HG02678 (cell line): Measurements from ENCODE around the gene FOXJ2.
A peak's percentile ranks its signal among the peaks of the same experiment; 100 is the strongest.
"Not testable (repeated sequence)": the region's sequence is repeated elsewhere in the genome, so short reads cannot be mapped to it uniquely, and the experiment has no call there.

Experiments
- ATAC-seq: cut with Tn5 transposase; IDR thresholded peaks from one replicate; pipeline ENCODE4 v1.9.1; 2021; ENCODE audit warnings: mild to moderate bottlenecking, moderate library complexity; ENCODE audit not compliant: unreplicated experiment

The FOXJ2 gene

DNA sequence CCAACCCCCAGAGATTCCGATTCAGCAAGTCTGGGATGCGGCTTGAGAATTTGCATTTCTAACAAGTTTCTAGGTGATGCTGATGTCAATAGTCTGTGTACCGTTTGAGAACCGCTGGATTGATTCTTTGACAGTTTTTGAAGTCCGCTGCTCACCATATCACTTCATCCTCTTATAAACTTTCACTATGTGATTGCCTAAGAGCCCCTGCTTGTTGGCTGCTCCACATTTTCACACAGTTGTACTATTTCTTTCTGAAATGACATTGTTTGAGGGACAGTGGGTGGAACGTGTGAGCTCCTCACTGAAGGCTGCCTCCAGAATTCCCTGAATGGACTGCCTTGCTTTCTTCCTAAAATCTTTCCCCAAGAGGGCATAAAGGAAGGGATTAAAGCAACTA, 26.0 kb downstream of the FOXJ2 start:
- ATAC-seq: no peak

DNA sequence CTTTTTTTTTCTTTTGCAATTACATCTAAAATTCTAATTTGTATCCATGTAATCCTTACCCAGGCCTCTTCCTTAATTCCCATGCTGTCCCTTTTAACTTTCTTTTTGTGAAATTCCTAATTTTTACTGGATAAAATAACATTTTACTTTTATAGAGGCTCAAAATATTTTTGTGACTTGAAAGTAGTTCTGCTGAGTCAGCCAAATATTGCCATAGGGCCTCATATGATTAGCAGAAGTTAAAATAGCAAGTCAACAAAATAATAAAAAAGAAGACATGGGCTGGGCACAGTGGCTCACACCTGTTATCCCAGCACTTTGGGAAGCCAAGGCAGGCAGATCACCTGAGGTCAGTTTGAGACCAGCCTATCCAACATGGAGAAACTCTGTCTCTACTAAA, 31.6 kb downstream of the FOXJ2 start:
- no peak for ATAC-seq

DNA sequence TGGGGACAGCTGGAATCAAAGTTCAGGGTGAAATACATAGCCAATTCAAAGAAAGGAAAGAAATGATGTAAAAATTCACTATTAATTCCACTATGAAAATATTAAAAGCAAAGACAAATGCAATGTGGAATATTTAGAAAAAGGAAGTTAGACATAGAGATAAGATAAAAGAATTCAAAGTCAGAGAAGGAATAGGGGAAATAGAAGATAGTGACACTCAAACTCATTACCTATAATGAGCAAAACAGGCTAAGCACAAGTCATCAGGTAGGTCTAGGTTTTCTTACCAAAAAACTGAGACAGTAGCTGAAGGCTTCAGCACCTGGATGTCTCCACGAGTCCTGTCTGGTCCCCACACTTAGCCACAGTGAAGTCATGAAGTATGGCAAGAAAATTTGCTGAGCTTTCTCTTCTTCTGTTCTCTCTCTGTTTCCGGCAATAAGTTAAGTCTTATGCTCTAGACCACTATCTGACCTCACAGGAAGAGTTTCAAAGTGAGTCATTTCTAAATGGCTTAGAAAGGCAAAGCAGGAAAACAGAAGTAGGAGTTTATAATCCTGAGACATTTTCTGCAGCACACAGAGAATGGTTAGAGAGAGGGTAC, 33.6 kb downstream of the FOXJ2 start, which contains the start of gene C3AR1:
Gene C3AR1 (minus strand): TSS at position 369 of the 604 bp plus-strand sequence. CDS start 6,174 bp downstream, outside the sequence.
- peak; percentile 64 for ATAC-seq

DNA sequence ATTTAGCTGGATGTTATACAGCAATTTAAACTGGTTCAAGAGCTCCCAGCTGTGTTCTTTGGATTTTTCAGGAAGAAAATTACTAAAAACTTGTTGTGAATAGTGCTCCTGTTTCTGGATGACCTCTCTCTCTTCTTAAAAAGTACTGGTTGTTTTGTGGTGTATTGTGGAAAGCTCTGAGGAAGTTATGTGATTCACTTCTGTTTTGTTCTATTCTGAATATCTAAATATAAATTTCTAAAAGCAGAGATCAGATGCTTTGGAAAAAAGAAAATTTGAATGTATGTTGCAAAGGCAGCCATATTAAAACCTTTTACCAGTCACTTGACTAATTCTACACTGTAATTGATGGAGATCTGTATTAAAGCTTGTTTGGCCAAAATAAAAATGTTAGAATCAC, 37.1 kb downstream of the FOXJ2 start:
- ATAC-seq: no peak

DNA sequence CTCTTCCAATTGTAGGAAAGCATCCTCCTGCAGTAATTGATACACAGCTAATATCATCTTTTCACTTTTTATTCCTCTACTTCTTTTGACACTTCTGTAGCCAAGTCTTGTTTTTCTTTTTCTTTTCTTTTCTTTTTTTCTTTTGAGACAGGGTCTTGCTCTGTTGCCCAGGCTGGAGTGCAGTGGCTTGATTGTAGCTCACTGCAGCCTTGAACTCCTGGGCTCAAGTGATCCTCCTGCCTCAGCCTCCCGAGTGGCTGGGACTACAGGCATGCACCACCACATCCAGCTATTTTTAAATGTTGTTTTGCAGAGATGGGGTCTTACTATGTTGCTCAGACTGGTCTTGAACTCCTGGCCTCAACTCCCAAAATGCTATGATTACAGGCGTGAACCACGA, 39.3 kb downstream of the FOXJ2 start:
- ATAC-seq: not testable (repeated sequence)

DNA sequence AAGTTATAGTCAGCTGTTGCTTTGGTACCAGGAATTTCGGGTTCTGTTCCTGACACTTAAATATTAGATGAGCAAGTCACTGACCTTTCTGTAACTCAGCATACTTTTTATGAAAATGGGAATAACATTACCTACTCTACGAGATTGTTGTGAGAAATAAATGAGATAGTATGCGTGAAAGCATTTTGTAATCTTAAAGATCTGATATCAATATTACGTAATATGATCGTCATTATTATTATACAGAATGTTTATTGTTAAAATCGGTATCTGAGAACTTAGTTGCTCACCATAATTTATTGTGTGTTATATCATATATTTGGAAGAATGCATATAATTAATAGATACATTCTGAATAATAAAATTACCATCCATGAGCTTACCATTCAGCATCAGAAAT, 43.4 kb downstream of the FOXJ2 start:
- ATAC-seq: no peak

DNA sequence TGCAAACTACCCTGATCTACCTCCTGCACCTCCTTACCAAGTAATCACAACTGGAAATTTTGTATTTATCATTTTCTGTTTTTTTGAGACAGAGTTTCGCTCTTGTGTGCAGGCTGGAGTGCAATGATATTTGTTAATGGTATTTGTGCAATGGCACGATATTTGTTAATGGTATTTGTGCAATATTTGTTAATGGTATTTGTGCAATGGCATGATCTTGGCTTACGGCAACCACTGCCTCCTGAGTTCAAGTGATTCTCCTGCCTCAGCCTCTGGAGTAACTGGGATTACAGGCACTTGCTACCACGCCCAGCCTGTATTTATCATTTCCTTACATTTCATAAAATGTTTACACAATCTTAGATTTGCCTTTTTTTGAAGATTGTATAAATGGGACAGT, 43.9 kb downstream of the FOXJ2 start:
- no peak for ATAC-seq

DNA sequence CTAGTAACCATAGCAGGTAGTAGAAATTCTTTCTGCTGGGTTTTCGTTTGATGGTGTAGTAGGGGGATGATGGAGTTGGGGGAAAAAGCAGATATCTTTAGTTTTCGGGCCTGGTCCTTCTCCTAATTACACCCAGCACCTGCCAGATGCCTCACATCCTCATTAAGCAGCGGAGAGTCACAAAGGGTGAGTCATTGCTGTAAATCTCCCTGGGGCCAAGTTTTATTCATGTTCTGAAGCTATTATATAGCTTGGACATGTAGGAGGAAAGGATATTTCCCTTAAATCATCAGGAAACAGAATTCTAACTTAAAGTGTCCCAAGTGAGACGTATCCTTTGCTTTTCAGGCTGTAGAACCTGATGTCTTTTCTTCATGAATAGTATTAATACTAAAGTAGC, 44.7 kb downstream of the FOXJ2 start:
- ATAC-seq: no peak

DNA sequence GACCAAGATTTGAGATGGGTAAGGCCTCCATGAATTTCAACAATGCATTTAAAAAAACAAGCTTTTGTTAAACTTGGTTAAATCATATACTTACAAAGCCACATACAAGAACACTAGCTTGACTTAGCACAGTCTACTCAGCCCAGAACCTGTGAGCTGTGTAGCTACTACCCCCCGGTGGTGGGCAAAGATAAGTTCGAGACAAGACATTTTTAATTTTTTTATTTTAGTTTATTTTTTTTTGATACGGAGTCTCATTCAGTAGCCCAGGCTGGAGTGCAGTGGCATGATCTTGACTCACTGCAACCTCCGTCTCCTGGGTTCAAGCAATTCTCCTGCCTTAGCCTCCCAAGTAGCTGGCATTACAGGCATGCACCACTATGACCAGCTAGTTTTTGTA, 45.9 kb downstream of the FOXJ2 start:
- ATAC-seq: no peak

DNA sequence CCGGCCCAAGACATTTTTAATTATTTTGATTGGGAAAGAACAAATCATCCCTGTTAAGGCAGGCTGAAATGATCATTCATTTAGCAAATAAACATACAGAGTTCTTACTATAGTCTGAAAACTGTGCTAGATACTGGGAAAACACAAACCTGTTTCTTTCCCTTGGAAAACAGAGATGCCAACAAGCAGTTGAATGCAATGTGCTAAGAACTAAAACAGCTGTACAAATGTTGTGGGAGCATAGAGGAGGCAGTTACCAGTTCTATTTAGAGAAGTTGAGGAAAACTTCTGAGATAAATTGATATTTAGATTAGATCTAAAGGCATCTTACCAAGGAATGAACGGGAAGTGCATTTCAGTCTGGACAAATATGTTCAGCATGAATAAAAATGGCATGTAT, 46.4 kb downstream of the FOXJ2 start:
- no peak for ATAC-seq

DNA sequence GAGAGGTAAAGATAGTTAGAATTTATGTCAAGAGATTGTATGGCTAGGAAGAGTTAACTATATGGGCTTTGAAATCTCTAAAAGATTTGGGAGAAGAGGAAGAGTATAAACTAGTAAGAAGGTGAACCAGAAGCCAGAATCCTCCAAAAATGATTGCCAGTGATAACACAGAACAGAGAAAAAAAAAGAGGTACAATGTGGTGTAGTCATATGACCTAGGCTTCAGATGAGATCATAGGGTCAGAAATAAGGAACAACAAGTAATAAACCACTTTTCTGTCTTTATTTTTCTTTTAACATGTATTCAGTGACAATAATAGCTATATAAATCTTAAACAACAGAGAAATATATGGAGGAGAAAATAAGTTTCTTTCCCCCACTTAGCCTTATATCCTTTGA, 47.6 kb downstream of the FOXJ2 start:
- ATAC-seq: no peak

DNA sequence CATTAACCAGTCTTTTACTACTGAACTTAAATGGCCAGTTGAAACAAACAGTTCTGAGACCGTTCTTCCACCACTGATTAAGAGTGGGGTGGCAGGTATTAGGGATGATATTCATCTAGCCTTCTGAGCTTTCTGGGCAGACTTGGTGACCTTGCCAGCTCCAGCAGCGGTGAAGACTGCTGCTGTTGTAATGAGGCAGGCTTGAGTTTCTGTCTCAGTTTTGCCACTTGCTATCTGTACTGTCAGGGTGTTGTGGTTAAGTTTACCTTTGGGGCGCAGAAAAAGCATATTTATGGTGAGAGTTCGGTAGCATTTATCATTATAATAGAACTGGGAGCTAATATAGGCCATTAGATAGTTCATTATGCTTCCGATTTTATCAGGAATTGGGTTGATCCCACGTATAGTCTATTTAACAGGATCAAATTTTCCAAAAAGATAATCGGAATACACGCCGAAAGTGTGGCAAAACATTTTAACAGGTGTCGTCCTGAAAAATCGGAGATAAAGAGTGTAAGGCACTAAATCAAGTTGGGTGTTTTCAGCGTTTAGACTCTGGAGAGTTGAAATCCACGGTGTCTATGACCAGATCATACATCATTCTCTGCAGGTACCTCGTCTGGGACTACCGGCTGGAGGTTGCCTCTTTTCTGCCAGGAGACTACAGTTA, 48.9 kb downstream of the FOXJ2 start:
- peak; percentile 27 for ATAC-seq

DNA sequence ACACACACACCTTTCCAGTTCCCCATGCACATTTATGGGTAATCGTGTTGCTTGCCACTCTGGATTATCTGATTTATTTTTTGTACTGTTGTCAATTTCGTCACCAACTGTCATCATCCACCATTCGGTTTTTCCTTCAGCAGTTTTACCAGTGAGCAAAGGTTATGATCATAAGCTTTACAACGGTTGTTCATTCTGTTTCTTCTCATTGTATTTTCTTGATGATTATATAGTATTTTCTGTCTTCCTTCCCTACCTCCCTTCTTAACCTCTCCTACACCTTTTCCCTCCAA, 50.2 kb downstream of the FOXJ2 start:
- no peak for ATAC-seq

DNA sequence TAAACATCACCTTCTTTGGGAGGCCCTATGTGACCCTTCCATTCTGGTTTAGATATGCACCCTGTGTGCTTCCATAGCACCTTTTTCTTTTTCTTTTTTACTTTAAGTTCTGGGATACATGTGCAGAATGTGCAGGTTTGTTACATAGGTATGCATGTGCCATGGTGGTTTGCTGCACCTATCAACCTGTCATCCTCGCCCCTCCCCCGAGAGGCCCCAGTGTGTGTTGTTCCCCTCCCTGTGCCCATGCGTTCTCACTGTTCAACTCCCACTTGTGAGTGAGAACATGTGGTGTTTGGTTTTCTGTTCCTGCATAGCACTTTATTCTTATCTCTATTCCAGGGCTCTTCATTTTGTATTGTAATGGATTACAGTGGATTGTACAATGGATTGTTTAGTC, 51.8 kb downstream of the FOXJ2 start:
- not testable (repeated sequence) for ATAC-seq

DNA sequence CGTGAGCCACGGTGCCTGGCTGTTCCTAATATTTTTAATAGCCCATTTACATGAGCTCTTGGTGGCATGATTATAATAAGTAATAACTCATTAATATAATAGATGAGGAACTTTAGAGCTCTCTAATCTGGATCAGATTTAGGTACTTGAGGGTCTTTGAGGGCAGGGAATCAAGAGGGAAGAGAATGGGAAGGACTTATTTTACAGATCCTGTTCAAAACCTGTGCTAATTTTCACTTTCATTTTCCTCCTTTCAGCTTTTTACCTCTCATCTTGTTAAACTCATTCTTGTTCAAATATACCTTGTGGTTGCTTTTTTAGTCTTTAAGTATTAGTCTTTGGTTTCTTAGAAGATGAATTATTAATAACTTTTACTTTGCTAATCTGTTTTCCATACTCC, 55.1 kb downstream of the FOXJ2 start:
- ATAC-seq: no peak

DNA sequence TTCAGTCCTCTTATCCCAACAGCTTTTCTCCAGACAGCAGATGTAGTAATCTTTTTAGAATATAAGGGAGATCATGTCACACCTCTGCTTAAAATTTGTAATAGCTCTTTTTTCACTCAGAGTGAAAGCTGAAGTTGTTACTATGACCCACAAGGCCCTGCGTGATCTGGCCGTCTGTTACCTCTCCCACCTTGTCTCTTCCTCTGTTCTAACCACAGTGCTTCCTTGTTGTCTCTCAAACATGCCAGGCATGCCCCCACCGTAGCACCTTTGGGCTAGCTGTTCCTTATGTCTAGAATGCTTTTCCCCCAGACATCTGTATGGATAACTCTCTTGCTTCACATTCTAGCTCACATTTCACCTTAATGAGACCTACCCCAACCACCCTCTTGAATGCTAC, 56.1 kb downstream of the FOXJ2 start:
- ATAC-seq: peak; percentile 50

DNA sequence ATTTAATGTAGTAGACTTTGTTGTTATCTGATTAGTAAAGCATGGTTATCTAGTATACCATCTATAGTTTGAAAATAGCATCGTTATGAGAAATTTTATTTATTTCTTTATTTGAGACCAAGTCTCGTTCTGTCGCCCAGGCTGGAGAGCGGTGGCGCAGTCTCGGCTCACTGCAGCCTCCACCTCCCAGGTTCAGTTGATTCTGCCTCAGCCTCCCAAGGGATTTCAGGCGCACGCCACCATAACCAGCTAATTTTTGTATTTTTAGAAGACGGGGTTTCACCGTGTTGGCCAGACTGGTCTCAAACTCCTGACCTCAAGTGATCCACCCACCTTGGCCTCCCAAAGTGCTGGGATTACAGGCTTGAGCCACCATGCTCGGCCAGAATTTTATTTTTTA, 56.8 kb downstream of the FOXJ2 start:
- ATAC-seq: not testable (repeated sequence)

DNA sequence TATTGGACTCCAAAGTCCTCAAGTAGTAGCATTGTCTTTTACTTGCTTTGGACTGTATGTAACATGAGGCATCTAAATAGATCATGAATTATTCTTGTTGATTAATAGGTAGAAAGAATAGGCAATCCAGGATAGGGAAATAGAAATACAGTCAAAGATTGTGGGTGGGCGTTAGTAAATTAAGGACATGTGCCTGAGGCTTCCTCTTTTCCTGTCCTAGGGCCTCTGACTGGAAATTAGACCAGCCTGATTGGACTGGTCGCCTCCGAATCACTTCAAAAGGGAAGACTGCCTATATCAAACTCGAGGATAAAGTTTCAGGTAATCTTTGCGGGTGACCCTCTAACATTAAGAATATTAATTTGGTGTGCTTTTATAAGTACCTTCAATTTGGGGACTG, 57.2 kb downstream of the FOXJ2 start:
- ATAC-seq: no peak

DNA sequence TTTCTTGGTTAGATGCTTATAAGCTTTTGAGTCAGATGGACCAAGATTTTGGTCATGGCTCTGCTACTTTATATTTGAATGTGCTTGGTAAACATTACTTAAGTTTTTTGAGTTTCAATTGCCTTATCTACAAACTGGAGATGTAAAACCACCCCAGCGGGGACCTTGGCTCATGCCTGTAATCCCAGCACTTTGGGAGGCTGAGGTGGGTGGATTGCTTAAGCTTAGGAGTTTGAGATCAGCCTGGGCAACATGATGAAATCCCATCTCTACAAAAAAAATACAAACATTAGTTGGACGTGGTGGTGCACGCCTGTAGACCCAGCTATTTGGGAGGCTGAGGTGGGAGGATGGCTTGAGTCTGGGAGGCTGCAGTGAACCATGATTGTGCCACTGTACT, 60.8 kb downstream of the FOXJ2 start:
- ATAC-seq: no peak

DNA sequence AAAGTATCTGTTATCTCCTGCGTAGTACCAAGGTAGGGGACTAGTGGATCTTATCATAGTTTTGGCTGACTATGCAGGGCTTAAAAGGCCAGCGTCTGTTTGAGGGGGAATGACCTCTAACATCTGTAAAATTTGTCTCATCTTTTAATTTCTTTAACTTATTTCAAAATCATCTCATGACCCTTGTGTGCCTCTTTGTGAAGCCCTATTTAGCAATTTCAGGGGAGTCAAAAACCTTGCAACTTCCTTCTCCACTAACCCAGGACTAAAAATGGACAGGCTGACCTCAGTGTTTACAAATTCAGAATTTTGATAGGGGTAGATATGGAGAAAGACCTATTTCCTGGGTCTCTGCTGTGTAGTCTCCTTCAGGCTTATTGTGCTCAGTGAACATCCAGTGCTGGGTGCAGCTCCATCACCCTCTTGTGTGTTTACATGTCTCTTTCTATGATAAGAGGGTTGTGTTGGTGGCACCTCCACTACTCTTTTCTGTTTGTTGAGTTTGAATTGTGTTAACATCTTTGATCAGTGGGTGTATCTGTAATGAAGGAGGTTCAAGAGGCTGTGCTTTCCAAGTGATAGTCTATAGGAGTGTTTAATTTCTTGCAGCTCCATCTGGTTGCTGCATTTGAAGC, 63.9 kb downstream of the FOXJ2 start:
- no peak for ATAC-seq

DNA sequence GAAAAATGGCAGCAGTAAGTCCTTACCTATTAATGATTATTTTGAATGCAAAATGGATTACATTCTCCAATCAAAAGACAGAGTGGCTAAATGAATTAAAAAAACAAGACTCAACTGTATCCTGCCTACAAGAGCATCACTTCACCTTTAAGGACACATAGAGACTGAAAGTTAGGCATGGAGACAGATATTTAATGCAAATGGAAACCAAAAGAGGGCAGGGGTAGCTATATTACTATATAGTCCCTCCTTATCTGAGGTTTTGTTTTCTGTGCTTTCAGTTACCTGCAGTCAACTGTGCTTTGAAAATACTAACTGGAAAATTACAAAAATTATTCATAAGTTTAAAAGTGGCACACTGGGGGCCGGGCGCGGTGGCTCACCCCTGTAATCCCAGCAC, 66.7 kb downstream of the FOXJ2 start:
- no peak for ATAC-seq
